GM12878 (cell line): Measurements from ENCODE around the gene CATSPERD. TPM values are rescaled to one million over a fixed set of nuclear protein-coding genes. Genes with fewer than 3 reads are reported as not detected.

ENCODE experiments used
- ATAC-seq: fragments of 200-7000 bp; cut with Tn5 transposase; 3 replicates; pipeline ENCODE4 v1.9.1; 2020; ENCODE audit warnings: mild to moderate bottlenecking, moderate library complexity
- BruUV-seq: library from RNA; stranded (reverse); fragments of 400-500 nt; replicated peaks from 2 replicates; lab custom pipeline; 2021; lab: Mats Ljungman, UMichigan
- CTCF ChIA-PET: fragments of 300-600 bp; sonication (Branson Sonifier 250); formaldehyde crosslinking; extraction: SDS; loops from one replicate; lab custom pipeline; 2021; ENCODE audit warnings: inconsistent platforms; lab: Yijun Ruan, JAX
- POLR2A ChIA-PET: fragments of 350-600 bp; formaldehyde crosslinking; extraction: SDS; loops from one replicate; lab custom pipeline; 2021; ENCODE audit warnings: inconsistent platforms; lab: Charles Lee
- RAD21 ChIA-PET: fragments of 300-600 bp; sonication (Branson Sonifier 250); formaldehyde crosslinking; loops from one replicate; lab custom pipeline; 2023; ENCODE audit warnings: antibody characterized with exemption; ENCODE audit not compliant: unreplicated experiment; lab: Charles Lee
- SMC1A ChIA-PET: fragments of 300-600 bp; sonication (Branson Sonifier 250); formaldehyde crosslinking; loops from one replicate; lab custom pipeline; 2023; ENCODE audit not compliant: unreplicated experiment, uncharacterized antibody; lab: Charles Lee
- DNase-seq: peaks from one replicate; pipeline ENCODE4 v3.0.0-alpha.2; 2011; ENCODE audit warnings: low read depth, low spot score
- FAIRE-seq: peaks from 3 replicates; lab custom pipeline; 2011; peaks lifted over from hg19 to GRCh38; lab: Jason Lieb, UNC
- H2AFZ ChIP-seq: 2 replicates; pipeline ENCODE4 v1.6.0; 2011; ENCODE audit warnings: low read depth, low read length, control low read depth; ENCODE audit not compliant: control insufficient read depth
- H3K27ac ChIP-seq: 2 replicates; pipeline ENCODE4 v1.5.1; 2011; ENCODE audit warnings: control low read depth; ENCODE audit not compliant: control insufficient read depth, insufficient read depth
- H3K27me3 ChIP-seq, 2 experiments: replicated peaks in 1 of 2; 2 replicates each; pipeline versions ENCODE4 v1.6.0 to v1.6.1; 2011; ENCODE audit warnings: low read length in 1 of 2; ENCODE audit not compliant: control insufficient read depth in 2 of 2, insufficient read depth in 2 of 2
- H3K36me3 ChIP-seq, 2 experiments: 2 replicates each; pipeline ENCODE4 v1.5.1; 2011; ENCODE audit warnings: low read length in 1 of 2; ENCODE audit not compliant: control insufficient read depth in 2 of 2, insufficient read depth in 2 of 2
- H3K4me1 ChIP-seq: 2 replicates; pipeline ENCODE4 v1.6.1; 2011; ENCODE audit warnings: mild to moderate bottlenecking, low read length, moderate library complexity, mixed read lengths; ENCODE audit not compliant: control insufficient read depth, insufficient read depth
- H3K4me2 ChIP-seq: 2 replicates; pipeline ENCODE4 v1.6.0; 2011; ENCODE audit warnings: control low read depth; ENCODE audit not compliant: control insufficient read depth, insufficient read depth
- H3K4me3 ChIP-seq: fragments of 200-600 bp; sonication (generic); 2 replicates; pipeline ENCODE4 v1.5.1; 2016
- H3K79me2 ChIP-seq: 2 replicates; pipeline ENCODE4 v1.6.0; 2011; ENCODE audit warnings: low read length; ENCODE audit not compliant: control insufficient read depth, insufficient read depth
- H3K9ac ChIP-seq: 2 replicates; pipeline ENCODE4 v1.8.0; 2011; ENCODE audit warnings: low read length, control low read depth, mixed read lengths; ENCODE audit not compliant: control insufficient read depth, insufficient read depth
- H3K9me3 ChIP-seq: replicated peaks from 3 replicates; pipeline ENCODE4 v1.5.1; 2011; ENCODE audit warnings: mild to moderate bottlenecking, low read length; ENCODE audit not compliant: control insufficient read depth, insufficient read depth
- H4K20me1 ChIP-seq: 2 replicates; pipeline ENCODE4 v1.6.0; 2011; ENCODE audit not compliant: control insufficient read depth, insufficient read depth
- CHD4 ChIP-seq: fragments of 200-600 bp; sonication (generic); IDR thresholded peaks from 2 replicates; pipeline ENCODE4 v1.6.1; 2016; ENCODE audit warnings: mild to moderate bottlenecking
- CREB1 ChIP-seq: IDR thresholded peaks from 2 replicates; pipeline ENCODE4 v1.6.1; 2012; ENCODE audit warnings: low read depth, mild to moderate bottlenecking, inconsistent platforms
- JUND ChIP-seq: IDR thresholded peaks from 2 replicates; pipeline ENCODE4 v1.6.1; 2012; ENCODE audit warnings: low read depth, mild to moderate bottlenecking, low read length, improper control_type of control experiment, moderate library complexity
- LARP7 ChIP-seq: fragments of 450-650 bp; IDR thresholded peaks from 2 replicates; pipeline ENCODE4 v1.6.1; 2017; ENCODE audit warnings: mild to moderate bottlenecking
- POLR2AphosphoS5 ChIP-seq: IDR thresholded peaks from 2 replicates; pipeline ENCODE4 v1.6.1; 2011; ENCODE audit warnings: mild to moderate bottlenecking, low read length, inconsistent platforms
- POU2F2 ChIP-seq: IDR thresholded peaks from 3 replicates; pipeline ENCODE4 v1.6.1; 2011; ENCODE audit warnings: low read depth, mild to moderate bottlenecking, low read length, borderline replicate concordance
- RFX5 ChIP-seq: IDR thresholded peaks from 2 replicates; pipeline ENCODE4 v1.6.1; 2011; ENCODE audit warnings: low read depth, low read length, improper control_type of control experiment
- SREBF2 ChIP-seq: IDR thresholded peaks from 2 replicates; pipeline ENCODE4 v1.6.1; 2012; ENCODE audit warnings: mild to moderate bottlenecking, low read length
- STAT1 ChIP-seq: fragments of 450-650 bp; conservative IDR thresholded peaks from 2 replicates; pipeline ENCODE4 v1.6.1; 2014; ENCODE audit warnings: antibody characterized with exemption, mild to moderate bottlenecking
- TBL1XR1 ChIP-seq: IDR thresholded peaks from 2 replicates; pipeline ENCODE4 v1.6.1; 2012; ENCODE audit warnings: low read depth, low read length, improper control_type of control experiment
- WGBS: methylation state at CpG from one replicate; pipeline ENCODE4 v1.1.6; 2016; ENCODE audit warnings: low lambda C conversion rate; ENCODE audit not compliant: insufficient replicate concordance, insufficient coverage; ENCODE audit errors: missing lambda C conversion rate; 5-methylcytosine and 5-hydroxymethylcytosine counted together
- in situ Hi-C: fragments of 300-500 bp; cut with MboI; formaldehyde crosslinking; loops from 9 replicates; pipeline ENCODE4 v1.14.3; 2018; ENCODE audit warnings: mixed read lengths
- intact Hi-C: fragments of 100-400 bp; cut with micrococcal nuclease; formaldehyde crosslinking; loops from one replicate; pipeline ENCODE4 v1.14.2; 2022; ENCODE audit not compliant: unreplicated experiment
- polyA plus RNA-seq, 11 experiments: library from polyadenylated mRNA; depleted of rRNA in 4 of 11; unstranded in 6 of 11; stranded (reverse) in 5 of 11; fragments of >200 nt; fragmentation: Nextera tagmentation in 4 of 11; fragmentation: Illumina TruSeq in 1 of 11; extraction: Ambion mirVana in 4 of 11; extraction: Trizol in 1 of 11; gene quantifications; 1 replicate in 1 of 11; 2 replicates in 10 of 11; pipeline versions ENCODE4 v1.2.1 to v1.2.3, GENCODE V29; 2011 to 2016; ENCODE audit warnings: inconsistent platforms in 2 of 11, missing spikeins in 2 of 11, low read depth in 1 of 11
- total RNA-seq, 4 experiments: library from RNA; depleted of rRNA in 3 of 4; stranded (reverse); fragments of >200 nt in 3 of 4; fragmentation: Illumina TruSeq in 1 of 4; extraction: Trizol in 1 of 4; gene quantifications; 2 replicates each; pipeline versions ENCODE4 v1.2.1 to v1.2.3, GENCODE V29; 2013 to 2021
- TF ChIP-seq, protein P1 (sequence below): IDR thresholded peaks from 2 replicates; pipeline ENCODE4 v1.6.1; 2012; ENCODE audit warnings: mild to moderate bottlenecking, low read depth, low read length
- TF ChIP-seq, protein P2 (sequence below): fragments of 450-650 bp; IDR thresholded peaks from 2 replicates; pipeline ENCODE4 v1.6.1; 2016; ENCODE audit warnings: mild to moderate bottlenecking

The CATSPERD gene
- total and polyA plus RNA-seq, 10 of the 15 experiments (the other 5 are each of a cell fraction or from before 2014, with no cell fraction given), result 0.02 to 0.38 (median 0.11) TPM; not detected in 5

DNA sequence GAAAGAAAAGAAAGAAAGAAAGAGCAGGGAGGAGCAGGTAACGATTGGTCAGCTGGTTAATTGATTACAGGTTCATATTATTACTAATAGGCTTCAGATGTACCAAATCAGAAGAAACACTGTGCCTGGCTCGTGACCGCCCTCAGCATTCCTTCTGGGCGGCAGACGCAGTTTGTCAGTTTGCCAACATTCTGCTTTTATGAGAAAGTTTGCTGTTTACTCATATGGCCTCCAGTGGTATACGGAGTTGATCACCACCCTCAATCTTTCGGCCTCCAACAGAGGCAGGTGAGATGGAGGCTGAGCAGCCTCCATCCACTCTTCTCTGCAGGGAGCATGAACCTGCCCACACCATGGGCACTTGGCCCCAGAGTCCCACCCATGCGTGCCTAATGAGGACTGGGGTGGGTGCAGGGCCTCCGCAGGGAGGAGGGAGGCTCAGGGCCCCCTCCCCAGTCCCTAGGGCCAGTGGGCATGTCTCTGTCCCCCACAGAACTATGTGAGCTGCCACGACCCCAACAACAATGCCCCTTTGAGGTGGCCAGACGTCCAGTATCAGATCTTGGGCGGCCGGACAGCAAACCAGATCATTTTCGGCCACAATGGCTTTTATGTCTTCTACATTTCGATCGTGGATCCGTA is 55.4 kb downstream of the CATSPERD start:
- Histone ChIP-seq H3K27me3 (no peaks in the 10 kb centered on the region), H3K4me2 (no peak overlapping the region), H2AFZ (no peak overlapping the region), H4K20me1 (no peaks in the 10 kb centered on the region), H3K4me3 (no peak overlapping the region), H3K4me1 (no peaks in the 10 kb centered on the region), H3K36me3 (no peaks in the 10 kb centered on the region), H3K9ac (no peak overlapping the region), H3K79me2 (no peaks in the 10 kb centered on the region), H3K27ac (no peak overlapping the region), H3K9me3 (no peaks in the 10 kb centered on the region)
- DNase-seq, result no peak
- WGBS, result 59% methylated on average over 17 of the region's 17 CpGs
- FAIRE-seq, result no peak
- BruUV-seq, result no TSS peak
- ChIA-PET CTCF (interaction anchor here (1.5 kb wide), 1 partner anchor 247 kb away, joined by 6 read pairs; no protein-coding TSS in a partner anchor), RAD21 (no interaction called here), SMC1A (no interaction called here), POLR2A (interaction anchor here (0.6 kb wide), 1 partner anchor 802 kb away, joined by 9 read pairs; no protein-coding TSS in a partner anchor)
- intact Hi-C loops (no loop called here), in situ Hi-C loops (no loop called here)
- ATAC-seq, result no peak
- TF ChIP-seq, protein P1, sequence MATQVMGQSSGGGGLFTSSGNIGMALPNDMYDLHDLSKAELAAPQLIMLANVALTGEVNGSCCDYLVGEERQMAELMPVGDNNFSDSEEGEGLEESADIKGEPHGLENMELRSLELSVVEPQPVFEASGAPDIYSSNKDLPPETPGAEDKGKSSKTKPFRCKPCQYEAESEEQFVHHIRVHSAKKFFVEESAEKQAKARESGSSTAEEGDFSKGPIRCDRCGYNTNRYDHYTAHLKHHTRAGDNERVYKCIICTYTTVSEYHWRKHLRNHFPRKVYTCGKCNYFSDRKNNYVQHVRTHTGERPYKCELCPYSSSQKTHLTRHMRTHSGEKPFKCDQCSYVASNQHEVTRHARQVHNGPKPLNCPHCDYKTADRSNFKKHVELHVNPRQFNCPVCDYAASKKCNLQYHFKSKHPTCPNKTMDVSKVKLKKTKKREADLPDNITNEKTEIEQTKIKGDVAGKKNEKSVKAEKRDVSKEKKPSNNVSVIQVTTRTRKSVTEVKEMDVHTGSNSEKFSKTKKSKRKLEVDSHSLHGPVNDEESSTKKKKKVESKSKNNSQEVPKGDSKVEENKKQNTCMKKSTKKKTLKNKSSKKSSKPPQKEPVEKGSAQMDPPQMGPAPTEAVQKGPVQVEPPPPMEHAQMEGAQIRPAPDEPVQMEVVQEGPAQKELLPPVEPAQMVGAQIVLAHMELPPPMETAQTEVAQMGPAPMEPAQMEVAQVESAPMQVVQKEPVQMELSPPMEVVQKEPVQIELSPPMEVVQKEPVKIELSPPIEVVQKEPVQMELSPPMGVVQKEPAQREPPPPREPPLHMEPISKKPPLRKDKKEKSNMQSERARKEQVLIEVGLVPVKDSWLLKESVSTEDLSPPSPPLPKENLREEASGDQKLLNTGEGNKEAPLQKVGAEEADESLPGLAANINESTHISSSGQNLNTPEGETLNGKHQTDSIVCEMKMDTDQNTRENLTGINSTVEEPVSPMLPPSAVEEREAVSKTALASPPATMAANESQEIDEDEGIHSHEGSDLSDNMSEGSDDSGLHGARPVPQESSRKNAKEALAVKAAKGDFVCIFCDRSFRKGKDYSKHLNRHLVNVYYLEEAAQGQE, result no peak
- no peak for TF ChIP-seq CHD4
- TF ChIP-seq JUND, result no peak
- no peak for TF ChIP-seq STAT1
- TF ChIP-seq CREB1, result no peak
- TF ChIP-seq TBL1XR1, result no peak
- no peak for TF ChIP-seq POU2F2
- TF ChIP-seq, protein P2, sequence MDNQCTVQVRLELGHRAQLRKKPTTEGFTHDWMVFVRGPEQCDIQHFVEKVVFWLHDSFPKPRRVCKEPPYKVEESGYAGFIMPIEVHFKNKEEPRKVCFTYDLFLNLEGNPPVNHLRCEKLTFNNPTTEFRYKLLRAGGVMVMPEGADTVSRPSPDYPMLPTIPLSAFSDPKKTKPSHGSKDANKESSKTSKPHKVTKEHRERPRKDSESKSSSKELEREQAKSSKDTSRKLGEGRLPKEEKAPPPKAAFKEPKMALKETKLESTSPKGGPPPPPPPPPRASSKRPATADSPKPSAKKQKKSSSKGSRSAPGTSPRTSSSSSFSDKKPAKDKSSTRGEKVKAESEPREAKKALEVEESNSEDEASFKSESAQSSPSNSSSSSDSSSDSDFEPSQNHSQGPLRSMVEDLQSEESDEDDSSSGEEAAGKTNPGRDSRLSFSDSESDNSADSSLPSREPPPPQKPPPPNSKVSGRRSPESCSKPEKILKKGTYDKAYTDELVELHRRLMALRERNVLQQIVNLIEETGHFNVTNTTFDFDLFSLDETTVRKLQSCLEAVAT, result no peak
- no peak for TF ChIP-seq LARP7
- no peak for TF ChIP-seq POLR2AphosphoS5
- no peak for TF ChIP-seq RFX5
- no peak for TF ChIP-seq SREBF2
